HG02943 (cell line): ENCODE measurements around the gene PSME4.

ENCODE experiments used
- ATAC-seq: cut with Tn5 transposase; IDR thresholded peaks from one replicate; pipeline ENCODE4 v1.9.1; 2021; ENCODE audit warnings: mild to moderate bottlenecking, low read depth, moderate library complexity; ENCODE audit not compliant: unreplicated experiment

PSME4 gene

DNA sequence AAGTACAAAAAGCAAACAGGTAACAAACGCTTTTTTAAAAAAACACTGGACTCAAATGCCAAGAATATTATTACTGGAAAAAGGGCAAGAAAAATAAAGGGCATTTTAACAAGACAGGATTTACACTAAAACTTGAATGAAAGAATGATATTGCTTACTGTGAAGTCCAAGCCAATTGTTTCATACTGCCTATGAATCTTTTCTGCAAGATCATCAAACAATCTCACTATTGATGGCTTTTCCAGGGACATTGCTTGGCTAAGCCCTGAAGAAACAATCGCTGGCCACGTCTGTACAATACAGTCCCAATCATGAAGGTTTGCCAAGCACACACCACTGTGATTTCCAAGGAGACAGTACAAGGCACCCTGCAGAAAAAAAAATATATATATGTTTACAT lies 69.6 kb downstream of the PSME4 start:
- ATAC-seq = no peak

DNA sequence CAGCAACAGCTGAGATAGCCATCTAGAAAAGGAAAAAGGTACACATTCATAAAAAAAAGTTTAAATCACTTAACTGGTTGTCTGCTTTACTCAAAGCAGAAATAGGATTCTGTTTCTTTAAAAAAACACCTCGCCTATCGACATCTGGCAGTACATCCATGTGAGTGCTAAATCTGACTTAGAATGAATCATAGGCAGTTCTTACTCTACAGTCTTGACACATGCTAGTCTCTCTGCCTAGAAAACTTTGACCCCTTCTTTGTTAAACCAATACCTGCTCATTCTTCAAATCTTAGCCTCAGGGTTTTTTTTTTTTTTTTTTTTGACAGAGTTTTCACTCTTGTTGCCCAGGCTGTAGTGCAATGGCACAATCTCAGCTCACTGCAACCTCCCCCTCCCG lies 73.9 kb downstream of the PSME4 start:
- no peak for ATAC-seq

DNA sequence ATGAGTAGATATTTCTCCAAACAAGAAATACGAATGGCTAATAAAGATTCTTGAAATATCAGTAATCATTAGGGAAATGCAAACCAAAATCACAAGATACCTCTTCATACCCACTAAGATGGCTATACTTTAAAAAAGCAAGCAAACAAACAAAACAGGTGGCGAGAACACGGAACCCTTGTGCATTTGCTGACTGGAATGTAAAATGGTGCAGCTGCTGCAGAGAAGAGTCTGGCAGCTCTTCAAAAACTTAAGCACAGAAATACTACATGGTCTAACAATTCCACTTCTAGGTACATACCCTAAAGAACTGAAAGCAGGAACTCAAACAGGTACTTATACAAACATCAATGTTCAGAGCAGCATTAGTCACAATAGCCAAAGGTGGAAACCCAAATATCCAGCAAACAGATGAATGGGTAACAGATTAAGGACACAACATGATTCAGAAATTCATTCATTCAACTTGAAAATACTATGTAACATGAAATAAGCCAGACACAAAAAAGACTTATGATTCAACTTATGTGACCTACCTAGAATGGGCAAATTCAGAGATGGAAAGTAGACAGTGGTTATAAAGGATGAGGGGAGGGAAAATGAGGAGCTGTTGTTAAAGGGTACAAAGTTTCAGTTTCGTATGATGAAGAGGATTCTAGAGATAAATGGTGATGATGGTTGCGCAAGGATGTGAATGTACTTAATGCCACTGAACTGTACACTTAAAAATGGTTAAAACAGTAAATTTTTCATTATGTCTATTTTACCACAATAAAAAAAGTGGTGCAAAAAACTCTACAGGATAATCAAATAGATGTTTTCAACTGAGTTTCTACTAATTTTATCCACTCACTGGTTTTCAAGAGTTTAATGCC lies 84.2 kb downstream of the PSME4 start:
- no peak for ATAC-seq

DNA sequence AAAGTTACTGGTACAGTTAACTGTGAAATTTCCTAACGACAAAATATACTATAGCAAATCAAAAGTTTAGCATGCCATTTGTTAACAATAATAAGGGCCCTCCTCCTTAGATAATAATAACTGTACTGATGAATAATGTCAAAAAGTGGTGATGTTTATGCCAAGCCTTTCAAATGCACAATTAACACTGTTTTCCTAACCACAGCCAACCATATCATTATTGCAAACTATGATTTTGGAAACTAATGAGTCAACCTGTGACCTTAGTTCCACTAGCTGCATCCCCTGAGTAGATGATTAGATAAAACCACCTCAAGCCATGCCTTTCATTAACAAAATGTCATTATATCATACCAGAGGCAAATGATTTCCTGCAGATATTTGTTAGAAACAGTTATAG lies 85.9 kb downstream of the PSME4 start:
- no peak for ATAC-seq

DNA sequence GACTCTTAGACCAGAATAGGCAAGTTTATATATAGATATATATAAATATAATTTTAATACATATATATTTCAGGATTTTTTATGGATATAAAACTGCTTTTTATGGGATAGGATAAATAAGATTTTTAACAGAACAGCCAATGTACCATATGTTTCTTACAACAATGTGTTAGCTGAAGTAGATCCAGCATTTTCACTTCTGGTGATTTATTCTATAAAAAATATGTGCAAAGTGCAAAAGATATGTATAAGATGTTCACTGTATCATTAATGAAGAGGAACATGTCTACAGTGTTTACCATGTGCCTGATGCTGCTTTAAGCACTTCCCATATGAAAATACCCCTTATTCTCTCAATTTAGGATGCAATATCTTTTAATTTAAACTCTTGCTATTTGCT lies 88.8 kb downstream of the PSME4 start:
- ATAC-seq = no peak

DNA sequence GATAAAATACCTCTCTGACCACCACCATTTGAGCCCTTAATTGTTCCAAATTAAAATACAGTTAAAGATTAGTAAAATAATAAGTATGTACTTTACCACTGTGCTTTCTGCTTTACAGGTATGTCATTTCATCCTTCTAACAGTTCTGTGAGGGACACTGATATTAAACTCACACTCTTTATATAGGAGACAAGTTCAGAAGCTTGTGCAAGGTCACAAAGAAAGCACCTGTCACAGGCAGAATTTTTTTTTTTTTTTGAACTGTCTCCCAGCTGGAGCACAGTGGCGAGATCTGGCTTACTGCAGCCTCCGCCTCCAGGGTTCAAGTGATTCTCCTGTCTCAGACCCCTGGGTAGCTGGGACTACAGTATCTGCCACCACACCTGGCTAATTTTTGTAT lies 89.4 kb downstream of the PSME4 start:
- ATAC-seq = no peak

DNA sequence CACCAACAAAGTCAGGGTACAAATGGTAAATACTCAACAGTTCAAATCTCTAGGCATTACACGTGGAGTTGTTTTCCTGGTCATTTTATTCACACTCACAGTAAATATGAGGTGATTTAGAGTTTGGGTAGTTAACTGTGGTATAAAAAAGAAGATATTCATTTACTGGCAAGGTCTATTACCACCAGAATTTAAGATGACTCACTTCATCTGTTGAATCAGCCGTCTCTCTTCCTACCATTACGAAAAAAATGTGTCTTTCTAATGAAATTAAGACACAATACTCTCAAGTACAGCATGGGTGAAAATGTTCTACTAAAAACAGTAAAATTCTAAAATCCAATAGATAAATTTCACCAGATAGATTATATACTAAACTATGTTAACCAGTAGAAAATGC lies 90.0 kb downstream of the PSME4 start:
- ATAC-seq = no peak

DNA sequence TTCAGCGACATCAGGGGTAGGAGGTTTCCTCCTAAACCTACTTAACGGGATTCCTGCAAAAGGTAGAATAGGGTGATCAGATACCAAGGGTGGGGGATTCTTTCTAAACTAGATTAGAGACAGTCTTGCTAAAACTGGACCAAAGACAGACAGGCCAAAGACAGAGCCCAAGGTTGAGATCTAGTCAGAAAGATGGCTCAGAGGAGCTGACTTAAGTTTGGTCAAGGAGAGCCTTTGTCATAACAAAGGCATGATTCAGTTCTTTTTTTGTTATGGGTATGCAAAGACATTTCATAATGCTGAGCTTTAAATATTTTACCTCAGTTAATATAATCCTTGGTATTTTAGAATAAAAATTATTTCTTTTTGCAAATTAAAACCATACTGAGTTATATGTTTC lies 93.2 kb downstream of the PSME4 start:
- no peak for ATAC-seq

DNA sequence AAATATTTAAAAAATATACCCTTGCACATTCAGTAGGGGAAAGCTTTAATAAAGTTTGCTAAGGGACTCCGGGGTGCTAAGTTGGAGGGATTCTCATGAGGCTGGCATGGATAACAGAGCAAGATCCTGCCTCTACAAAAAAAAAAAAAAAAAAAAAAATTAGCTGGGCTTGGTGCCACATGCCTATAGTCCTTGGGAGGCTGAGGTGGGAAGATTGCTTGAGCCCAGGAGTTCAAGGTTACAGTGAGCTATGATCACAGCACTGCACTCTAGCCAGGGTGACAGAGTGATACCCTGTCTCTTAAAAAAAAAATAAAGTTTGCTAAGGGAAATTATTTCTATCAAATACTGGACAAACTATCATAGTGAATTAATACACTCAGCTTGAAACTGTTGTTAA lies 93.7 kb downstream of the PSME4 start:
- no peak for ATAC-seq

DNA sequence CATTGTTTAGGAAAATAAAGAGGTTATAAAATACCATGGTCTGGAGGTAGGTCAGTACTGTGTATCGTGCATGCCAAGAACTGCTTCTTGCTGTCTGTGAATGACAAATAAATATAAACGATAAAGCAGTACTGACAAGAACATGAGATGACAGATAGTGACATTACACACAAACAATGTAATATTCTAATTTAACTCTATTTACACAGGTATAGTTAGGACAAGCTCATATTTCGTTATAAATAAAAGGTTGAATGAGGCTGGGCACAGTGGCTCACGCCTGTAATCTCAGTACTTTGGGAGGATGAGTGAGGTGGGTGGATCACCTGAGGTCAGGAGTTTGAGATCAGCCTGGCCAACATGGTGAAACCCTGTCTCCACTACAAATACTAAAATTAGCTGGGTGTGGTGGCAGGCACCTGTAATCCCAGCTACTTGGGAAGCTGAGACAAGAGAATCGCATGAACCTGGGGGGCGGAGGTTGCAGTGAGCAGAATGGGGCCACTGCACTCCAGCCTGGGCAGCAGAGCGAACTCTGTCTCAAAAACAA lies 96.3 kb downstream of the PSME4 start:
- ATAC-seq = no peak

DNA sequence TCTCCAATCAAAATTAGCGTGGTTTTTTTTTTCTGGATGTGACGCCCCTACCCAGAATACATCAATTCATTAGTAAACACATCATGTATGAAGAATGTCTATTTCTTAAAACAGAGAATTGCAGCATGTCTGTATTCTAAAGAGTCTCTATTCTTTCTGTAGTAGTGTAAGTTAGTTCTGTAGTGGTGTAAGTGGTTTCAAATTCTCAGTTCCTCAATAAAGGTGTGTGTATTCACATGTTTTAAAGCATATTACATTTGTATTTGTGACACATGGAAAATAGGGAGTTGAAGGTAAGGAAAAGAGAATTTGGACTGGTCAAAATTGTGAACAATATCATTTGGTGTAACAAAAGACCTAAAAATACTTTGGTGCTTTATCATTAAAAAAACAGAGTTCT lies 103.0 kb downstream of the PSME4 start:
- no peak for ATAC-seq

DNA sequence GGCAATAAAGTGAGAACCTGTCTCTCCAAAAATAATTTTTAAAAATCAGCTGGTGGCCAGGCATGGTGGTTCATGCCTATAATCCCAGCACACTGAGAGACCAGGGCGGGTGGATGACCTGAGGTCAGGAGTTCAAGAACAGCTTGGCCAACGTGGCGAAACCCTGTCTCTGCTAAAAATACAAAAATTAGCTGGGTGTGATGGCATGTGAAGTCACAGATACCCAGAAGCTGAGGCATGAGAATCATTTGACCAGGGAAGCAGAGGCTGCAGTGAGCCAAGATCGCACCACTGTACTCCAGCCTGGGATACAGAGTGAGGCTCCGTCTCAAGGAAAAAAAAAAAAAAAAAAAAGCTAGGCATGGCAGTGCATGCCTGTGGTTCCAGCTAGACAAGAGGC lies 103.6 kb downstream of the PSME4 start:
- no peak for ATAC-seq

DNA sequence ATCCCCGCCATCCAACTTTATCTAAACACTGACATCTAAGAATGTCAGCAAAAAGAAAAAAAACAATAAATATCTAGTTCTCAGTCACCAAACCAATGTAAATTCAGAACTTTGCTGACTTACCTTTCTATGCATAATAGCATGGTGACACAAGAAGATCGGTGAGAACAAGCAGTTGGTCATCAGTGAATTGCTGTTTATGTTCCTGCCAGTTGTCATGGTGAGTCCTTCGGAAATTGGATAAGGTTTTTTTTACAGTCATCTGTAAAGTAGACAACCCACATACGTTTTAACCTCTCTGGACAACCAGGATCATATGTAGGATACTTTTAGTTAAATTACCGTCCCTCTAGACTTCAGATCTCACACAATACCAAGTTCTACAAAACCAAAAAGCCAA lies 104.8 kb downstream of the PSME4 start:
- ATAC-seq = no peak

DNA sequence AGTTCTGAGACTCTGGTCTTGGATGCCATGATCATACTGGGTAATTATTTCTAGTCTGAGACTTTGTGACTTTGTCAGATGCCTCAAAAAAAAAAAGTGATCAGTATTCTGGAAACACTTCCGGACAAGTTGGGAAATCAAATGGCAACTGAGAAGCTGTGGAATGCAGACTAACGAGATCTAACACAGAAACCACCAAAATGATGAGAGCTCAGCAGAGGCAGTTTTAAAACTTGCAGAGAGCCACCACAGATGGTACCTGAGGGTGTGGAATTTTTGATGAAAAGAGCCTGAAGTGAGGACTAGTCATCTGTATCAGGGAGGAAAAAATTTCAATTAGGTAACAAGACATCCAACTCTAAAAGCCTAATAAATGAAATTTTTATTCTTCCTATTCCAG lies 105.5 kb downstream of the PSME4 start:
- no peak for ATAC-seq

DNA sequence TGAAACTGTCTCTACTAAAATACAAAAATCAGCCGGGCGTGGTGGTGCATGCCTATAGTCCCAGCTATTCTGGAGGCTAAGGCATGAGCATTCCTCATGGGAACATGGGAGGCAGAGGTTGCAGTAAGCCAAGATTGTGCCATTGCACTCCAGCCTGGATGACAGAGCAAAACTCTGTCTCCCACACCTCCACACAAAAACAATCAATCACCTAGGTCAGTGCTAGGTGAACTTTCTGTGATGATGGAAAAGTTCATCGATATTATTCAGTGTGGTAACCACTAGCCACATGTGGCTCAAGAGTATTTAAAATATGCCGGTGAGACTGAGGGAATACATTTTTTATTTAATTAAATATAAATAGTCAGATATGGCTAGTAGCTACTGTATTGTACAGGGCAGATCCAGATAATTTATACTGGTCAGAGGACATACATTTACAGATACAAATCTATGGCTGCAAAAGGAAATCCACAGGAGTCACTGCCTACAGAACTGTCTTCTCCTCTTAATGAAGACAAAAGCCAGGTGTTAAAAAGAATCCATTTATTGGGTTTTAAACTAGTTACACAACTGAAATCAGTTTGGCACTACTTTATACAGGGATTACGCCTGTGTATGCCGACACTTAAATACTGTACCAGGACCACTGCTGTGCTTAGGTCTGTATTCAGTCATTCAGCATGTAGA lies 107.1 kb downstream of the PSME4 start:
- ATAC-seq = no peak

DNA sequence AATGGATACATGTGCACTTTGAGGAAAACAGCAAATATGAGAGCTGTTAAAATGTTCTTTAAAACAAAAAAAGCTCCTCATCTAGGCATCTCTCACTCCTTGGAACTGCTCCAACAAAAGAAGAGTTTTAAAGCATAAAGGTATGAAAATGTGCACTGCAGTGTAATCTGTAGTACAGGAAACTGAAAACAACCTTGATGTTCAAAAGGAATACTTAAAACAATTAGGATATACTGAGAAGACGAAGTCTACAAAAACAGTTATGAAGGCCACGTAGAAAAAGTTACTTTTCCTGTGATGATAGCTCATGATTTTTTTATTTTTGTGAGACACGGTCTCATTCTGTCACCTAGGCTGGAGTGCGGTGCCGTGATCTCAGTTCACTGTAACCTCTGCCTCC lies 109.0 kb downstream of the PSME4 start:
- no peak for ATAC-seq

DNA sequence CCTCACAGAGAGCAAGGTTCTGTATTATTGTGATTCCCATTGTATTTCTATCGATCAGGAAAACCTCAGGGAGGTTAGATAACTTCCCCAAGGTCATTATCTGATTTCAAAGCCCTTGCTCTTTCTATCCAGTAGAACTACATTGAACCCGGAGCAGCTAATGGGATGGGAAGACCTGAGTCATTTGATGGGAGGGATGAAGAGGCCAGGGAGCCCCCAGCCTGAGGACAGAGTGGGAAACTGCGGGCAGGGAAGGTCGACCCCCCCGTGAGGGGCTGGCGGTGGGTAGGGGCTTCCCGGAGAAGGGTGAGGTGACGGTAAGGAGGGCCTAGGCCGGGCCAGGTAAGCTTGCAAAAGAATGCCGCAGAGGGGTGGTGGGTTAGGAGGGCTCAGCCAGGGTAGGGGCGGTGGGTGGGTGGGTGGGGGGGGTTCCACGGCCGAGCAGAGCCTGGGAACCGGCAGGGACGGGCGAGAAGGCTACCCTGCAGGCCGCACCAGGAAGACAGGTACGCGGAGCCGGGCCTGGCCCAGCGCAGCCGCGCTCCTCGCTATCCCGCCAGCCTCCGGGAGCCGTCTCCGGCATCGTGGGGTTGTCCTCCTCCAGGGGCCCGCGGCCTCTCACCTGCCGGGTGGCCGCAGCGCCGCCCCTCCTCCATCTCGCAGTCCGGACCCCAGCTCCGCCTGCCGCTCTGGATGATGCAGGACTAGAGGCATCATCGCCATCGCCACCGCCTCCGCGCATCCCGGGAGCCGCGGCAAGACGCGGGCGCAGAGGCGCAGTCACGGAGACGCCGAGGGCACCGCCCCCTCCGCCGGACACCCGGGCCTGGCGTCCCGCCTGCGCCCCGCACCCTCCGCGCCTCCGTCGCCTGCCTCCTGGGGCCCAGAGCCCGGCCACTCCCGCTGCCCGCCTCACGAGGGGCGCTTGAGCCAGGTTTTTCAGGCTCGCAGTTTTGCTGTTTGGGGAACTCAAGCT lies 111.3 kb downstream of the PSME4 start, which contains the start of gene GPR75:
Gene GPR75 (minus strand): TSS at position 762 of the 976 bp plus-strand sequence. CDS start 5,211 bp downstream, outside the sequence.
- ATAC-seq = no peak

DNA sequence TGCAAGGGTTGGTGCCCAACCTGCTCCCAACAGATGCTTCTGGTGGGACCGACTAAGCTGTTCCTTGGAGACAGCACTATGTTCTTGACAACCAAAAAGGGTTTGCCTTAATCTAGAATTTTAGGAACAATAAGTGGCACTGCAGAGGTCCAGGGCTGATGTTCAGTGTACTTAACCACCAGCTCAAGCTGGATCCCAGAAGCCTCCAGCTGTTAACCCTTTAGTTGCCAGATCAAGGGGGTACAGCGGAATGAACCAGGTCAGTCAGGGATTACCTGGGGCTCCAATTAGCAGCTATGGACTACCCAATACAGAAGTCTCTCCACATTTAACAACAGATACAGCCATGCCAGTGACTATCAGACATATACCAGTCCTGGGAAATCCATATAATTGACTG lies 114.5 kb downstream of the PSME4 start:
- no peak for ATAC-seq

DNA sequence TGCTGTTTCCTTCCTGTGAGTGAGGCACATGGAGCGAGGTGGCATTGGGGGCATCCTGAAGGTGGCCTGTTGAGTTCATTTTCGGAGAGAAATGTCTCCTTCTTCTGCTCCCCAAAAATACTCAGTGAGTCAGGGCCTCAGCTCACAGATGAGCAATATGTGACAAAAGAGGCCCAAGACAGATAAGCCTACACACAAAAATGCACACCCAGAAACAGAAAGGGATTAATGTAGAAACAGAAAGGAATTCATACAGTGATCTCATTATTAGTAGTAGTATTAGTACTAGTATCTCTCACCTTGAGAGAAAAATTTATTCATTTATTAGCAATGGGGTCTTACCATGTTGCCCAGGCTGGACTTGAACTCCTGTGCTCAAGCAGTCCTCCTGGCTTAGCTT lies 116.1 kb downstream of the PSME4 start:
- ATAC-seq = no peak

DNA sequence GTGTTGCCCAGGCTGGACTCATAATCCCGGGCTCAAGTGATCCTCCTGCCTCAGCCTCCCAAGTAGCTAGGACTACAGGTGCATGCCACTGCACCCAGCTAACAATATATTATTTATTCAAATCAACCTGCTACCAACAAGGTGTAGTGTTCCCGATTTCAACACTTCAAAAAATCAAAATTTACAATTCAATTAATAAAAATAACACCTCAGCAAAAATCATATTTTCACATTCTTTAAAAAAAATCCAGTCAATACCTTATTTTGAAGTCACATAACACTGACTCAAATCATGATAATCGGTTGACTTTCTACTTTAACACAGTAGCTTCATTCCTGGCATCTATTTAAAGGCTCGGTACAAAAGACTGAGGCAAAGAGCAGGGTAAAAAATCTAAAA lies 118.3 kb downstream of the PSME4 start:
- no peak for ATAC-seq
